Measurements from ENCODE around the gene EMILIN3.

Gene EMILIN3

GRCh38 chr20:41392871-41393704 is 26.5 kb upstream of the EMILIN3 start:
- Histone ChIP-seq H3K36me3 (no peaks in the 10 kb centered on the region), H3K4me1 (no peaks in the 10 kb centered on the region), H3K9me3 (no peaks in the 10 kb centered on the region), H3K9ac (no peak overlapping the region), H3K4me2 (no peak overlapping the region), H3K4me3 (no peak overlapping the region), H3K27ac (no peak overlapping the region), H3K27me3 (no peaks in the 10 kb centered on the region), H4K20me1 (no peaks in the 10 kb centered on the region)
- TF ChIP-seq Cebpa-rat (IDR thresholded peaks at IDR 0.05), result no peak

DNA sequence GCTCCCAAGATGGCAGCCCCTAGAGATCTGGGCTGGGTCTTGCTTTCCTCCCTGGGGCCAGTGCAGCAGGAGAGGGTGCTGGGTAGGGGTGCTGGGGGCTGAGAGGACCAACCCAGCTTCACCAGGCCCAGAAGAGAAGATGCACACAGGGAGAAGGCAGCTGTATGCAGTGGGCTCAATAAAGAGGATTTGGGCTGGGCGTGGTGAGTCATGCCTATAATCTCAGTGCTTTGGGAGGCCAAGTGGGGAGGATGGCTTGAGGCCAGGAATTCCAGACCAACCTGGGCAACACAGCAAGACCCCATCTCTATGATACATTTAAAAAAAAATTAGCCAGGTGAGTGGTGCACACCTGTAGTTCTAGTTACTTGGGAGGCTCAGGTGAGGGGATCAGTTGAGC is 25.7 kb upstream of the EMILIN3 start:
- H3K27ac ChIP-seq, result no peak overlapping the region
- H3K36me3 ChIP-seq, result no peaks in the 10 kb centered on the region
- H4K20me1 ChIP-seq, result no peaks in the 10 kb centered on the region
- H3K9me3 ChIP-seq, result no peaks in the 10 kb centered on the region
- H3K9ac ChIP-seq, result no peak overlapping the region
- no peak for TF ChIP-seq Cebpa-rat (IDR thresholded peaks at IDR 0.05)
- H3K4me3 ChIP-seq, result no peak overlapping the region
- H3K4me1 ChIP-seq, result peaks cover under 1% of the 10 kb centered on the region; the same call in 1 of the 2 replicates
- H3K4me2 ChIP-seq, result no peak overlapping the region
- H3K27me3 ChIP-seq, result no peaks in the 10 kb centered on the region

GRCh38 chr20:41391587-41392001 is 25.0 kb upstream of the EMILIN3 start:
- Histone ChIP-seq H3K4me2 (no peak overlapping the region), H3K27me3 (no peaks in the 10 kb centered on the region), H3K9ac (no peak overlapping the region), H3K27ac (no peak overlapping the region), H3K4me1 (peaks cover 7% of the 10 kb centered on the region; the same call in 1 of the 2 replicates), H3K36me3 (no peaks in the 10 kb centered on the region), H4K20me1 (no peaks in the 10 kb centered on the region), H3K4me3 (no peak overlapping the region), H3K9me3 (no peaks in the 10 kb centered on the region)
- TF ChIP-seq Cebpa-rat (IDR thresholded peaks at IDR 0.05), result no peak

DNA sequence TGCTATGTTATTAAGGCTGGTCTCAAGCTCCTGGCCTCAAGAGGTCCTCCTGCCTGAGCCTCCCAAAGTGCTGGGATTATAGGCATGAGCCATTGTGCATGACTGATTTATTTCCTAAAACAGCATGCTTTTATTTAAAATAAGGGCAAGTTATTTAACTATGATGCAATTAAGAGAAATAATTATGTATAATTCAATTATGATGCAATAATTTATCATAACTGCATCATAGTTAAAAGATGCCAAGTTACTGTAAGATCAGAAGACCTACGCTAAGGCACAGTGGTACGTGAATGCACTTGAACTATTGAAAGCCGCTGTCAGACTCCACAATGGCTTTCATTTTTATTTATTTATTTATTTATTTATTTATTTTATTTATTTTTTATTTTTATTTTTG is 24.3 kb upstream of the EMILIN3 start:
- TF ChIP-seq Cebpa-rat (IDR thresholded peaks at IDR 0.05), result peak; percentile 40; the same call in 1 of the 2 replicates
- no peak overlapping the region for H3K4me2 ChIP-seq
- H3K36me3 ChIP-seq, result no peaks in the 10 kb centered on the region
- H3K4me1 ChIP-seq, result peaks cover 7% of the 10 kb centered on the region; the same call in 1 of the 2 replicates
- H3K9ac ChIP-seq, result no peak overlapping the region
- no peaks in the 10 kb centered on the region for H3K9me3 ChIP-seq
- H3K27me3 ChIP-seq, result no peaks in the 10 kb centered on the region
- H3K27ac ChIP-seq, result no peak overlapping the region
- no peak overlapping the region for H3K4me3 ChIP-seq
- H4K20me1 ChIP-seq, result no peaks in the 10 kb centered on the region

DNA sequence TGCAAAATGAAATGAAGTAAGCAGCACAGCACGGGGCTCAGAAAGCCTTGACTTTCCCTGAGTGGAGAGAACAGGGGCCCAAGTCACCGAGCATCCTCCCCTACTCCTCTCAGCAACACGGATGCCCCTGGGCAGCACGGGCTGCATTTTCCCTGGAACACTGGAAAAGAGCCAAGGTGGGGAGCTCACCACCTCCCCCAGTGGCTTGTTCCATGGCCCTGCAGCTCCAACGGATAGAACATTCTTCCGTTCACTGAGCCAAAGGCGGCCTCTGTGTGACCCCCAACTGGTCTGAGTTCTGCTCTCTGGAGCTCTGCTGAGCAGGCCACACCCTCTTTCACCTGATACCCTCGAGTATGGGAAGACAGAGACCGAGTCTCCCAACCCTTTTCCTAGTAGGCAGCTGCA is 20.8 kb upstream of the EMILIN3 start:
- no peaks in the 10 kb centered on the region for H3K27me3 ChIP-seq
- no peak overlapping the region for H3K4me3 ChIP-seq
- no peak for TF ChIP-seq Cebpa-rat (IDR thresholded peaks at IDR 0.05)
- no peak overlapping the region for H3K27ac ChIP-seq
- no peak overlapping the region for H3K4me2 ChIP-seq
- H4K20me1 ChIP-seq, result no peaks in the 10 kb centered on the region
- H3K36me3 ChIP-seq, result no peaks in the 10 kb centered on the region
- H3K9ac ChIP-seq, result no peak overlapping the region
- H3K9me3 ChIP-seq, result no peaks in the 10 kb centered on the region
- H3K4me1 ChIP-seq, result peaks cover 7% of the 10 kb centered on the region; the same call in 1 of the 2 replicates

DNA sequence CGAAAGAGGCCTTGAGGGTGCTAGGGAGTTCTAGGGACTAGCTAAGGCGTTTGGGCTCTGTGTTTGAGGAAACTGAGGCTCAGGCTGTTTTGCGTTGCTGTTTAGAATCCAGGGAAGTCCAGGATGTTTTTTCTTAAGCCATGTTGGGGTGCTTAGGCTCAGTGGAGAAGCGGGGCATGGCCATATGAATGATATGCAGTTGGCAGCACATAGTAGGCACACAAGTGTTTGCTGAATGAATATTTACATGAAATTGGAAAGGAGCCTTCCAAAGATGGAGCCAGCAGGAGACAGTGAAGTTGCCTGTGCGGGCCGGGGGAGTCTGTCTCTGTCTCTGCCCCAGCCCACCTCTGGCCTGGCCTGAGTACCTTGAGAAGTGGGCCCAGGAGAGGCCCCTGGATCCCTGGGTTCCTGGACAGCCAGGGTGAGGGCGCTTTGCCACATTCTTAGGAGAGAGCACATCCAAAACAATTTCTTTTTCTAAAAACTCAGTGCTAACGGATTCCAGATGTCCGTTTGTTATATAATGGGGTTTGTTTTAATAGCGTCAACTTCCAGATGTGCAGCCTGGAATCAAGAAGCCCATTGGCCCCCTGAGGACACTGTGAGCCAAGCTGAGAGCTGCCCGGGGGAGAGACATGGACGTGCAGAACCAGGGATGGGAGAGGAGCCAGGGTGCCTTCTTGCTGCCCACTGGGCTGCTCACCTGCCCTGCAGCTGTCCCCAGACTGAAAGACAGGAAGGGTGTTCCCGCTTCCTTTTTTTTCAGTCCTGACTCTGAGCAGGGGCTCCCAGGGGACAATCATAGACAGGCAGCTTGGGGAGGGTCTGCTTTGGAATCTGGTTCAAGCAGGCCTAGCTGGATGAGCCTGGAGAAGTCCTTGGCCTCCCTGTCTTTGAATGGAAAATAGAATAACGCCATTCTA is 20.1 kb upstream of the EMILIN3 start:
- no peaks in the 10 kb centered on the region for H3K9me3 ChIP-seq
- TF ChIP-seq Cebpa-rat (IDR thresholded peaks at IDR 0.05), result no peak
- no peaks in the 10 kb centered on the region for H4K20me1 ChIP-seq
- no peaks in the 10 kb centered on the region for H3K36me3 ChIP-seq
- no peaks in the 10 kb centered on the region for H3K27me3 ChIP-seq
- peaks cover 7% of the 10 kb centered on the region; the same call in 1 of the 2 replicates for H3K4me1 ChIP-seq
- H3K27ac ChIP-seq, result no peak overlapping the region
- no peak overlapping the region for H3K4me3 ChIP-seq
- H3K4me2 ChIP-seq, result no peak overlapping the region
- H3K9ac ChIP-seq, result no peak overlapping the region

GRCh38 chr20:41382791-41383305 is 16.2 kb upstream of the EMILIN3 start:
- H4K20me1 ChIP-seq, result no peaks in the 10 kb centered on the region
- no peaks in the 10 kb centered on the region for H3K27me3 ChIP-seq
- peaks cover 24% of the 10 kb centered on the region for H3K4me1 ChIP-seq
- no peaks in the 10 kb centered on the region for H3K9me3 ChIP-seq
- no peak for TF ChIP-seq Cebpa-rat (IDR thresholded peaks at IDR 0.05)
- no peak overlapping the region for H3K4me2 ChIP-seq
- no peak overlapping the region for H3K4me3 ChIP-seq
- no peaks in the 10 kb centered on the region for H3K36me3 ChIP-seq
- H3K27ac ChIP-seq, result no peak overlapping the region
- no peak overlapping the region for H3K9ac ChIP-seq

- Histone ChIP-seq H4K20me1 (no peaks in the 10 kb centered on the region), H3K27ac (no peak overlapping the region), H3K9me3 (no peaks in the 10 kb centered on the region), H3K4me1 (peaks cover 17% of the 10 kb centered on the region), H3K36me3 (no peaks in the 10 kb centered on the region), H3K9ac (no peak overlapping the region), H3K27me3 (no peaks in the 10 kb centered on the region), H3K4me2 (peak overlapping the region; percentile 57), H3K4me3 (no peak overlapping the region)
- TF ChIP-seq Cebpa-rat (IDR thresholded peaks at IDR 0.05), result 0 out of 2 replicates have a peak, but pooled peaks have one; percentile 39
Observed at GRCh38 chr20:41380551-41381193, 14.1 kb upstream of the EMILIN3 start.

GRCh38 chr20:41379551-41379950 is 12.9 kb upstream of the EMILIN3 start:
- H3K4me1 ChIP-seq, result peaks cover 17% of the 10 kb centered on the region
- no peak overlapping the region for H3K4me3 ChIP-seq
- no peaks in the 10 kb centered on the region for H3K9me3 ChIP-seq
- no peak for TF ChIP-seq Cebpa-rat (IDR thresholded peaks at IDR 0.05)
- H3K4me2 ChIP-seq, result 0 out of 2 replicates have a peak overlapping the region, but pooled peaks have one; percentile 57
- H4K20me1 ChIP-seq, result no peaks in the 10 kb centered on the region
- no peaks in the 10 kb centered on the region for H3K27me3 ChIP-seq
- H3K9ac ChIP-seq, result no peak overlapping the region
- H3K36me3 ChIP-seq, result no peaks in the 10 kb centered on the region
- H3K27ac ChIP-seq, result no peak overlapping the region
